Testis (tissue), 3 donors: Measurements from ENCODE around the gene ARFIP1. TPM values are rescaled to one million over a fixed set of nuclear protein-coding genes. Genes with fewer than 3 reads are reported as not detected.

ENCODE experiments used
- DNase-seq: peaks from one replicate; pipeline ENCODE4 v3.0.0-alpha.2; 2019
- H3K27ac ChIP-seq, 2 donors: fragments of 200-600 bp; sonication (generic); one replicate each; pipeline ENCODE4 v1.5.1; 2019
- H3K27me3 ChIP-seq: fragments of 200-600 bp; sonication (generic); one replicate; pipeline ENCODE4 v1.5.1; 2019
- H3K36me3 ChIP-seq: fragments of 200-600 bp; sonication (generic); one replicate; pipeline ENCODE4 v1.5.1; 2017; ENCODE audit warnings: low read depth; ENCODE audit errors: missing control alignments
- H3K4me1 ChIP-seq: fragments of 200-600 bp; sonication (generic); one replicate; pipeline ENCODE4 v1.5.1; 2019
- H3K4me3 ChIP-seq, 2 donors: fragments of 200-600 bp; sonication (generic); one replicate each; pipeline ENCODE4 v1.5.1; 2017 to 2019
- H3K9me3 ChIP-seq: fragments of 200-600 bp; sonication (generic); one replicate; pipeline ENCODE4 v1.5.1; 2017
- POLR2A ChIP-seq: fragments of 450-650 bp; IDR thresholded peaks from one replicate; pipeline ENCODE4 v1.6.1; 2017; ENCODE audit warnings: antibody characterized with exemption, mild to moderate bottlenecking, moderate library complexity
- WGBS, 2 donors: methylation state at CpG; one replicate each; pipeline ENCODE4 v1.1.5; 2018; 5-methylcytosine and 5-hydroxymethylcytosine counted together
- intact Hi-C: fragments of 100-400 bp; cut with DNase I; formaldehyde crosslinking; loops from one replicate; pipeline ENCODE4 v1.15.1; 2023; ENCODE audit warnings: low total_unique reads
- polyA plus RNA-seq: library from polyadenylated mRNA; stranded (reverse); fragments of 350-450 nt; fragmentation: Illumina TruSeq; extraction: RNeasy Lipid Tissue Mini Kit (QIAGEN cat#74804); gene quantifications from one replicate; pipeline ENCODE4 v1.2.3, GENCODE V29; 2014; ENCODE audit warnings: low read depth, low replicate concordance; ENCODE audit not compliant: insufficient read depth
- total RNA-seq, 2 donors: library from RNA; depleted of rRNA; stranded (reverse); fragments of >200 nt; gene quantifications; one replicate each; pipeline ENCODE4 v1.2.3, GENCODE V29; 2016
- TF ChIP-seq, protein P1 (sequence below), 3 experiments: fragments of 450-650 bp in 2 of 3; fragments of 200-600 bp in 1 of 3; sonication (generic) in 1 of 3; IDR thresholded peaks; one replicate each; pipeline ENCODE4 v1.5.1; 2016 to 2019; ENCODE audit warnings: antibody characterized with exemption in 3 of 3, mild to moderate bottlenecking in 2 of 3, moderate library complexity in 1 of 3

ARFIP1 gene
- total and polyA plus RNA-seq, 3 donors from 2014 or later = 22.3 to 37.0 (median 31.7) TPM

DNA sequence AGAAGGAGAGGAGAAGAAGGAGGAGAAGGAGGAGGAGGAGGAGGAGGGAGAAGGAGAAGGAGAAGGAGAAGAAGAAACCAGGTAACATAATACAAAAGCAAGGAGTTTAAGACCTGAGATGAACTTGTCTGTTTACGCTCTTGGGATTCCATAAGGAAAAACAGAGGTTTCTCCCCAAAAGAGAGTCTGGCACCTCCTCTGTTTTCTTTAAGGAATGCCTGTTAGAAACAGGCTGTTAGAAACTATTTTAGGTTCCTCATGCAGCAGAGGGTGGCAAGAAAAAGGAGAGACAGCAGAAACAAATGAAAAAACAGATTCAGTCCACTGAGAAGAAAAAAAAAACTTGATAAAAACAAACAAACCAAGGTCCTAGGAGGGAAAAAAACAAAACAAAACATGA is 146.1 kb downstream of the ARFIP1 start:
- no peaks in the 10 kb centered on the region for H3K36me3 ChIP-seq
- no peak for DNase-seq
- intact Hi-C loops = no loop called here
- no peak overlapping the region for H3K27ac ChIP-seq
- H3K9me3 ChIP-seq = no peaks in the 10 kb centered on the region
- no peaks in the 10 kb centered on the region for H3K27me3 ChIP-seq
- H3K4me3 ChIP-seq = no peak overlapping the region
- no peaks in the 10 kb centered on the region for H3K4me1 ChIP-seq
- WGBS, 2 donors = 78 to 83% methylated on average over 1 of the region's 1 CpG
- no peak for TF ChIP-seq POLR2A
- TF ChIP-seq, protein P1, sequence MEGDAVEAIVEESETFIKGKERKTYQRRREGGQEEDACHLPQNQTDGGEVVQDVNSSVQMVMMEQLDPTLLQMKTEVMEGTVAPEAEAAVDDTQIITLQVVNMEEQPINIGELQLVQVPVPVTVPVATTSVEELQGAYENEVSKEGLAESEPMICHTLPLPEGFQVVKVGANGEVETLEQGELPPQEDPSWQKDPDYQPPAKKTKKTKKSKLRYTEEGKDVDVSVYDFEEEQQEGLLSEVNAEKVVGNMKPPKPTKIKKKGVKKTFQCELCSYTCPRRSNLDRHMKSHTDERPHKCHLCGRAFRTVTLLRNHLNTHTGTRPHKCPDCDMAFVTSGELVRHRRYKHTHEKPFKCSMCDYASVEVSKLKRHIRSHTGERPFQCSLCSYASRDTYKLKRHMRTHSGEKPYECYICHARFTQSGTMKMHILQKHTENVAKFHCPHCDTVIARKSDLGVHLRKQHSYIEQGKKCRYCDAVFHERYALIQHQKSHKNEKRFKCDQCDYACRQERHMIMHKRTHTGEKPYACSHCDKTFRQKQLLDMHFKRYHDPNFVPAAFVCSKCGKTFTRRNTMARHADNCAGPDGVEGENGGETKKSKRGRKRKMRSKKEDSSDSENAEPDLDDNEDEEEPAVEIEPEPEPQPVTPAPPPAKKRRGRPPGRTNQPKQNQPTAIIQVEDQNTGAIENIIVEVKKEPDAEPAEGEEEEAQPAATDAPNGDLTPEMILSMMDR (IDR thresholded peaks at IDR 0.05) = no peak

DNA sequence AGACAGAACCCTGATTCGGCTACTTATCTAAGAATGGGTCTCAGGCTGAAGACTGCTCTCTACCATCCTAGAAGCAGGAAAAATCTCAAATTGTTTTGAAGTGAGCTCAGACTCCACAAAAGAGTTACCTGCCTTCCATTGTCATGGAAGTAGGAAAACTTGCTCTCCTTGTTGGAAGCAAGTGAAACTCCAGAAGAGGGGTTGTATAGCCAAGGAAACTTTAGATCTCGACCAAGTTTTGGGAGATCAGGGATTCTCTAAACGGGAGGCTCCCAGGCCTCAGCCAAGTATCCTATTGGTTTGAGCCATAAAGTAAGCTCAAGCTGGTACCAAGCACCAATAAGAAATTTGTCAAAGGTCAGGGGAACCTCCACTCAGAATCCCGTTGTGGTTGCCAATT is 147.2 kb downstream of the ARFIP1 start:
- Histone ChIP-seq H3K36me3 (no peaks in the 10 kb centered on the region), H3K4me1 (no peaks in the 10 kb centered on the region), H3K27ac (no peak overlapping the region), H3K9me3 (no peaks in the 10 kb centered on the region), H3K4me3 (no peak overlapping the region), H3K27me3 (no peaks in the 10 kb centered on the region)
- intact Hi-C loops = no loop called here
- TF ChIP-seq, protein P1 (IDR thresholded peaks at IDR 0.05) = no peak
- no peak for TF ChIP-seq POLR2A
- DNase-seq = no peak
- WGBS, 2 donors = 80 to 90% methylated on average over 4 of the region's 4 CpGs

DNA sequence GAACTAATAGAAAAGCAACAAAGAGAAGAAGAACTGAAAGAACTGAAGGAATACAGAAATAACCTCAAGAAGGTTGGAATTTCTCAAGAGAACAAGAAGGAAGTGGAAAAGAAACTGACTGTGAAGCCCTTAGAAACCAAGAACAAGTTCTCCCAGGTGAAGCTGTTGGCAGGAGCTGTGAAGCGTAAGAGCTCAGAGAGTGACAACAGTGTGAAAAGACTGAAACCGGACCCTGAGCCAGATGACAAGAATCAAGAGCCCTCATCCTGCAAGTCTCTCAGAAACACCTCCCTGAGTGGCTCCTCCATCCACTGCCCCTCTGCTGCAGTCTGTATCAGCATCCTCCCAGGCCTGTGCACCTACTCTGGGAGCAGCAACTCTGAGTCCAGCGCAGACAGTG is 148.0 kb downstream of the ARFIP1 start:
- Histone ChIP-seq H3K9me3 (no peaks in the 10 kb centered on the region), H3K4me3 (no peak overlapping the region), H3K27ac (no peak overlapping the region), H3K27me3 (no peaks in the 10 kb centered on the region), H3K4me1 (no peaks in the 10 kb centered on the region), H3K36me3 (no peaks in the 10 kb centered on the region)
- WGBS, 2 donors = 89 to 95% methylated on average over 3 of the region's 3 CpGs
- TF ChIP-seq POLR2A = no peak
- TF ChIP-seq, protein P1 (IDR thresholded peaks at IDR 0.05) = no peak
- intact Hi-C loops = no loop called here
- no peak for DNase-seq

DNA sequence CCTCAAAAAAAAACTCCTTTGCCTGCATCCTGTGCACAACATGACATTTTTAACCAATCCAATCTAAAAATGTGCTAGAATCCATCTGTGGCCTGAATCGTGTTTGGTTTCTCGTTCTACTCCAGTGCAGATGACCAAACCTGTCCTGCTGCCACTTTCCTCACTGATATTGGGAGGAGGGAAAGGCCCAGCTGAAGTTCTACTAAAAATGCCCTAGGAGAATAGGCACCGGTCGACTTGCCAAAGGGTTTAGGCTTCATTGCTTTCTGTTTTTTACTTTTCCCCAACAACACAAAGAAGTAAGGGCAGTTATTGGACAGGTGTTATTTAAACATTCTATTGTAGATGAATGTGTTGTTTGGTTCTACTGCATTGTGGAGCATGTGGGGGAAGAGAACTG is 148.5 kb downstream of the ARFIP1 start:
- Histone ChIP-seq H3K27ac (no peak overlapping the region), H3K9me3 (no peaks in the 10 kb centered on the region), H3K4me1 (no peaks in the 10 kb centered on the region), H3K27me3 (no peaks in the 10 kb centered on the region), H3K4me3 (no peak overlapping the region), H3K36me3 (no peaks in the 10 kb centered on the region)
- 96 to 98% methylated on average over 4 of the region's 4 CpGs for WGBS, 2 donors
- TF ChIP-seq, protein P1 (IDR thresholded peaks at IDR 0.05) = no peak
- no peak for TF ChIP-seq POLR2A
- DNase-seq = no peak
- intact Hi-C loops = no loop called here

DNA sequence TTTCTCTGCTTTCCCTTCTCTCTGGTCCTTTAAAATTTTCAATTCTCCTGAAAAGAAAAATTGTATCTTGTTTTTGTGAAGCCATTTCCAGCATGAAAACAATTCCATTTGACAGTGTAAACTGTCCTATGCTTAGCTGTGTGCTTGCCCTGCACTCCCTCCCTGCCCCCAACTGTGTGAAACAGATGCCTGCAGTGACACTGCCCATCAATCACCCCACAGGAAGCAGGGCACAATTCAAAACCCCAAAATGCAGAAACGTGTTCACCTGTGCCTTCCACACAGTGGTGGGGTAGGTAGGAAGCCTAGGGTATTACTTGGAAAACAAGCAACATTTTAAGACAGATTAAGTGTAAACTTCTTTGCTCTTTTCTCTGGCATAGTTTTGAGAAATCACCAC is 150.1 kb downstream of the ARFIP1 start:
- TF ChIP-seq POLR2A = no peak
- TF ChIP-seq, protein P1 (IDR thresholded peaks at IDR 0.05) = no peak
- Histone ChIP-seq H3K27ac (no peak overlapping the region), H3K4me3 (no peak overlapping the region), H3K36me3 (no peaks in the 10 kb centered on the region), H3K9me3 (no peaks in the 10 kb centered on the region), H3K27me3 (no peaks in the 10 kb centered on the region), H3K4me1 (no peaks in the 10 kb centered on the region)
- DNase-seq = no peak
- 56 to 73% methylated on average over 1 of the region's 1 CpG for WGBS, 2 donors
- intact Hi-C loops = no loop called here
